Adipose tissue (tissue), 3 donors: ENCODE results near the gene PLEKHO1. TPM values are rescaled to one million over a fixed set of nuclear protein-coding genes. Genes with fewer than 3 reads are reported as not detected.
"Not testable (repeated sequence)": the region's sequence is repeated elsewhere in the genome, so short reads cannot be mapped to it uniquely, and the experiment has no call there.

ENCODE experiments used
- H3K27ac ChIP-seq: one replicate; pipeline ENCODE4 v1.5.1; 2013; ENCODE audit warnings: low read depth, low read length
- WGBS, 3 donors: extraction: QIAGEN DNeasy Blood & Tissue Kit; methylation state at CpG; one replicate each; pipeline ENCODE4 v1.1.7; 2013; 5-methylcytosine and 5-hydroxymethylcytosine counted together
- polyA plus RNA-seq, 3 donors: library from polyadenylated mRNA; stranded (reverse); fragments of 200-250 nt; gene quantifications; one replicate each; pipeline ENCODE4 v1.2.3, GENCODE V29; 2013
- donor health status: healthy with polysubstance abuse.
- donor health status: Bipolar disorder and iron deficiency.
- donor health status: healthy.

Gene PLEKHO1
- polyA plus RNA-seq, 3 donors = 4.1 to 39.6 (median 29.4) TPM

GRCh38 chr1:150164779-150165178, 15.1 kb downstream of the PLEKHO1 start:
- H3K27ac ChIP-seq = no peak overlapping the region
- 88 to 92% (median 90%) methylated on average over 5 of the region's 5 CpGs for WGBS, 3 donors

- 58 to 74% (median 69%) methylated on average over 14 of the region's 14 CpGs for WGBS, 3 donors
- no peak overlapping the region for H3K27ac ChIP-seq
These were observed 16.2 kb downstream of the PLEKHO1 start for GRCh38 chr1:150165622-150166612.

- 13 to 18% (median 13%) methylated on average over 6 of the region's 6 CpGs for WGBS, 3 donors
- H3K27ac ChIP-seq = no peak overlapping the region
These were observed 19.4 kb downstream of the PLEKHO1 start for GRCh38 chr1:150168960-150169601.

GRCh38 chr1:150171801-150172200, 22.1 kb downstream of the PLEKHO1 start:
- 88 to 94% (median 92%) methylated on average over 2 of the region's 2 CpGs for WGBS, 3 donors
- no peak overlapping the region for H3K27ac ChIP-seq

GRCh38 chr1:150173141-150173585, 23.4 kb downstream of the PLEKHO1 start:
- H3K27ac ChIP-seq = no peak overlapping the region
- 68 to 85% (median 73%) methylated on average over 7 of the region's 7 CpGs for WGBS, 3 donors

- 41 to 94% (median 58%) methylated on average over 3 of the region's 3 CpGs for WGBS, 3 donors
- no peak overlapping the region for H3K27ac ChIP-seq
These were observed 26.9 kb downstream of the PLEKHO1 start for GRCh38 chr1:150176593-150176992.

- no peak overlapping the region for H3K27ac ChIP-seq
These were observed 28.8 kb downstream of the PLEKHO1 start for GRCh38 chr1:150178548-150178947.

GRCh38 chr1:150179867-150180266, 30.2 kb downstream of the PLEKHO1 start:
- no peak overlapping the region for H3K27ac ChIP-seq
- WGBS, 3 donors = 88 to 94% (median 89%) methylated on average over 7 of the region's 7 CpGs

- WGBS, 3 donors = 50 to 68% (median 62%) methylated on average over 5 of the region's 5 CpGs
- no peak overlapping the region for H3K27ac ChIP-seq
These were observed 30.8 kb downstream of the PLEKHO1 start for GRCh38 chr1:150180474-150180873.

GRCh38 chr1:150182247-150182646, 32.5 kb downstream of the PLEKHO1 start:
- no peak overlapping the region for H3K27ac ChIP-seq
- 80 to 89% (median 86%) methylated on average over 11 of the region's 11 CpGs for WGBS, 3 donors

GRCh38 chr1:150183061-150183460, 33.3 kb downstream of the PLEKHO1 start:
- WGBS, 3 donors = 85 to 86% (median 86%) methylated on average over 3 of the region's 3 CpGs

GRCh38 chr1:150185481-150185880, 35.8 kb downstream of the PLEKHO1 start:
- WGBS, 3 donors = 87 to 93% (median 93%) methylated on average over 7 of the region's 7 CpGs
- no peak overlapping the region for H3K27ac ChIP-seq

More at GRCh38 chr1:150183061-150183460, 33.3 kb downstream of the PLEKHO1 start:
- H3K27ac ChIP-seq = no peak overlapping the region

- 48 to 78% (median 78%) methylated on average over 7 of the region's 7 CpGs for WGBS, 3 donors
These were observed 36.7 kb downstream of the PLEKHO1 start for GRCh38 chr1:150186438-150186788.

GRCh38 chr1:150186789-150187559, 37.3 kb downstream of the PLEKHO1 start:
- 16 to 37% (median 17%) methylated on average over 10 of the region's 10 CpGs for WGBS, 3 donors
- no peak overlapping the region for H3K27ac ChIP-seq

More at GRCh38 chr1:150186438-150186788, 36.7 kb downstream of the PLEKHO1 start:
- not testable (repeated sequence) for H3K27ac ChIP-seq

- H3K27ac ChIP-seq = no peak overlapping the region
- 18 to 25% (median 24%) methylated on average over 3 of the region's 3 CpGs for WGBS, 3 donors
These were observed 37.8 kb downstream of the PLEKHO1 start for GRCh38 chr1:150187560-150187931.

- no peak overlapping the region for H3K27ac ChIP-seq
- WGBS, 3 donors = 64 to 67% (median 65%) methylated on average over 2 of the region's 2 CpGs
These were observed 42.3 kb downstream of the PLEKHO1 start for GRCh38 chr1:150192012-150192411.

GRCh38 chr1:150194381-150195031, 44.8 kb downstream of the PLEKHO1 start:
- 82 to 87% (median 86%) methylated on average over 4 of the region's 4 CpGs for WGBS, 3 donors
- no peak overlapping the region for H3K27ac ChIP-seq

GRCh38 chr1:150196417-150196816, 46.7 kb downstream of the PLEKHO1 start:
- no peak overlapping the region for H3K27ac ChIP-seq
- WGBS, 3 donors = 75 to 87% (median 83%) methylated on average over 1 of the region's 1 CpG
